Occipital lobe (tissue), 2 donors: ENCODE results near the gene ZMYM4. TPM values are rescaled to one million over a fixed set of nuclear protein-coding genes. Genes with fewer than 3 reads are reported as not detected.
"Not testable (repeated sequence)": the region's sequence is repeated elsewhere in the genome, so short reads cannot be mapped to it uniquely, and the experiment has no call there.

ENCODE experiments used
- DNase-seq: peaks from one replicate; lab custom pipeline; 2025; lab: John Stamatoyannopoulos, UW
- total RNA-seq: library from RNA; depleted of rRNA; stranded (reverse); fragments of >200 nt; gene quantifications from one replicate; pipeline ENCODE4 v1.2.3, GENCODE V29; 2014

ZMYM4 gene
- total RNA-seq, 1 donor from 2014 or later, result 108 TPM

- no peak for DNase-seq
These were observed 56.0 kb downstream of the ZMYM4 start for GRCh38 chr1:35324486-35324885.

- DNase-seq, result no peak
These were observed 57.8 kb downstream of the ZMYM4 start for GRCh38 chr1:35326246-35326866.

- DNase-seq, result not testable (repeated sequence)
These were observed 63.1 kb downstream of the ZMYM4 start for GRCh38 chr1:35331618-35332017.

- DNase-seq, result no peak
These were observed 66.0 kb downstream of the ZMYM4 start for GRCh38 chr1:35334485-35334884.

- DNase-seq, result no peak
These were observed 72.0 kb downstream of the ZMYM4 start for GRCh38 chr1:35340519-35340918.

GRCh38 chr1:35345439-35345981 is 77.0 kb downstream of the ZMYM4 start:
- no peak for DNase-seq

GRCh38 chr1:35350872-35351271 is 82.4 kb downstream of the ZMYM4 start:
- DNase-seq, result no peak

GRCh38 chr1:35359995-35360394 is 91.5 kb downstream of the ZMYM4 start:
- no peak for DNase-seq

GRCh38 chr1:35361638-35362037 is 93.1 kb downstream of the ZMYM4 start:
- DNase-seq, result no peak

GRCh38 chr1:35364741-35365140 is 96.2 kb downstream of the ZMYM4 start:
- no peak for DNase-seq

GRCh38 chr1:35367914-35368313 is 99.4 kb downstream of the ZMYM4 start:
- no peak for DNase-seq

- DNase-seq, result peak; percentile 9
These were observed 101.6 kb downstream of the ZMYM4 start for GRCh38 chr1:35369922-35370671.

GRCh38 chr1:35371506-35371905 is 103.0 kb downstream of the ZMYM4 start:
- DNase-seq, result no peak

- DNase-seq, result no peak
These were observed 109.0 kb downstream of the ZMYM4 start for GRCh38 chr1:35377555-35377954.

GRCh38 chr1:35379317-35380000 is 111.0 kb downstream of the ZMYM4 start:
- DNase-seq, result no peak

- not testable (repeated sequence) for DNase-seq
These were observed 111.6 kb downstream of the ZMYM4 start for GRCh38 chr1:35380111-35380510.

GRCh38 chr1:35382107-35382506 is 113.6 kb downstream of the ZMYM4 start:
- DNase-seq, result no peak

GRCh38 chr1:35386290-35386689 is 117.8 kb downstream of the ZMYM4 start:
- no peak for DNase-seq

GRCh38 chr1:35386959-35387358 is 118.5 kb downstream of the ZMYM4 start:
- no peak for DNase-seq

GRCh38 chr1:35390600-35391494 is 122.3 kb downstream of the ZMYM4 start:
- DNase-seq, result no peak

GRCh38 chr1:35394386-35394785 is 125.9 kb downstream of the ZMYM4 start:
- no peak for DNase-seq
